Left ventricle myocardium superior (tissue), 1 donor: ENCODE data around the gene USP2. TPM values are rescaled to one million over a fixed set of nuclear protein-coding genes. Genes with fewer than 3 reads are reported as not detected.
A peak's percentile ranks its signal among the peaks of the same experiment; 100 is the strongest.

ENCODE experiments used
- ATAC-seq: fragments of 200-7000 bp; cut with Tn5 transposase; one replicate; pipeline ENCODE4 v1.9.1; 2020; ENCODE audit warnings: mild to moderate bottlenecking, moderate library complexity
- DNase-seq: peaks from one replicate; pipeline ENCODE4 v3.0.0-alpha.2; 2020
- intact Hi-C: fragments of 100-400 bp; cut with micrococcal nuclease; formaldehyde crosslinking; loops from one replicate; pipeline ENCODE4 v1.11.0; 2022
- microRNA-seq: library from miRNA; unstranded; fragments of <30 nt; microRNA quantifications from one replicate; pipeline ENCODE4 v1.2.0, GENCODE V29; 2020; ENCODE audit warnings: borderline number of aligned reads
- total RNA-seq: library from RNA; stranded (reverse); fragmentation: NEBNext Ultra II Directional; extraction: Animal tissue kit (Norgen Biotek cat#: 25700); gene quantifications from one replicate; pipeline ENCODE4 v1.2.1, GENCODE V29; 2021
- donor health status: DM: no; HTN: yes; CAD: no; lungs with severe emphysema.

USP2 gene
- total RNA-seq, 1 donor from 2014 or later, result 173 TPM

GRCh38 chr11:119317592-119318239 lies 63.8 kb downstream of the USP2 start:
- intact Hi-C loops, result no loop called here
- ATAC-seq (no peak), DNase-seq (no peak)

GRCh38 chr11:119316729-119317591 lies 64.5 kb downstream of the USP2 start, which contains the start of gene MCAM:
TSS of gene MCAM (minus strand) at chr11:119317130. CDS start at chr11:119317101, 29 bp downstream.
- peak; percentile 56 for DNase-seq
- intact Hi-C loops, result no loop called here

GRCh38 chr11:119316016-119316728 lies 65.3 kb downstream of the USP2 start:
- DNase-seq (peak; percentile 82), ATAC-seq (peak; percentile 61)
- intact Hi-C loops, result no loop called here

More at GRCh38 chr11:119316729-119317591, 64.5 kb downstream of the USP2 start, which contains the start of gene MCAM:
- peak; percentile 43 for ATAC-seq

- ATAC-seq (peak; percentile 60), DNase-seq (peak; percentile 58)
- intact Hi-C loops, result no loop called here
Measured at GRCh38 chr11:119315131-119316015, 66.1 kb downstream of the USP2 start.

GRCh38 chr11:119314726-119315125 lies 66.8 kb downstream of the USP2 start:
- no peak for ATAC-seq
- DNase-seq, result no peak
- intact Hi-C loops, result no loop called here

- no peak for ATAC-seq
- intact Hi-C loops, result no loop called here
- DNase-seq, result no peak
Measured at GRCh38 chr11:119310682-119311052, 70.8 kb downstream of the USP2 start.

- DNase-seq (no peak), ATAC-seq (no peak)
- intact Hi-C loops, result no loop called here
Measured at GRCh38 chr11:119309953-119310681, 71.4 kb downstream of the USP2 start.

- intact Hi-C loops, result no loop called here
- ATAC-seq (no peak), DNase-seq (no peak)
Measured at GRCh38 chr11:119309411-119309810, 72.1 kb downstream of the USP2 start.

GRCh38 chr11:119307974-119308373 lies 73.5 kb downstream of the USP2 start:
- intact Hi-C loops, result no loop called here
- DNase-seq, result no peak
- no peak for ATAC-seq

- intact Hi-C loops, result no loop called here
- ATAC-seq (peak; percentile 10), DNase-seq (no peak)
Measured at GRCh38 chr11:119307219-119307618, 74.3 kb downstream of the USP2 start.

GRCh38 chr11:119306373-119306890 lies 75.1 kb downstream of the USP2 start:
- peak; percentile 55 for ATAC-seq
- intact Hi-C loops, result no loop called here

GRCh38 chr11:119305556-119306372 lies 75.7 kb downstream of the USP2 start:
- no peak for ATAC-seq
- intact Hi-C loops, result no loop called here
- no peak for DNase-seq

More at GRCh38 chr11:119306373-119306890, 75.1 kb downstream of the USP2 start:
- no peak for DNase-seq

Small RNA genes lying within 50 kb of the gene (microRNA-seq; reads per million reads assigned to microRNA genes)
- not detected for gene MIR6756

Other genes starting within 250 kb of the USP2 start
- 1.1 TPM for gene ABCG4, start 232.6 kb downstream of the USP2 start, total RNA-seq
- gene NLRX1, start 213.0 kb downstream of the USP2 start, total RNA-seq, result 31.2 TPM
- gene NHERF4, start 196.2 kb downstream of the USP2 start, total RNA-seq, result 1.1 TPM
- gene CBL, start 175.4 kb downstream of the USP2 start, total RNA-seq, result 7.1 TPM
- gene MCAM, start 64.6 kb downstream of the USP2 start, total RNA-seq, result 44.7 TPM
- 13.2 TPM for gene RNF26, start 47.2 kb downstream of the USP2 start, total RNA-seq
- gene C1QTNF5, start 40.8 kb downstream of the USP2 start, total RNA-seq, result 14.4 TPM
- gene MFRP, start 35.0 kb downstream of the USP2 start, total RNA-seq, result not detected
- 1.5 TPM for gene THY1, start 41.5 kb upstream of the USP2 start, total RNA-seq